K562 (cell line): ENCODE results near the gene RNPEP. TPM values are rescaled to one million over a fixed set of nuclear protein-coding genes. Genes with fewer than 3 reads are reported as not detected.

Source experiments
- ASH1L ChIP-seq: fragments of 450-650 bp; IDR thresholded peaks from 2 replicates; pipeline ENCODE4 v1.6.1; 2018; ENCODE audit warnings: borderline replicate concordance, mild to moderate bottlenecking, low read depth; ENCODE audit not compliant: partially characterized antibody
- E2F4 ChIP-seq: sonication (generic); formaldehyde crosslinking; IDR thresholded peaks from 2 replicates; pipeline ENCODE4 v1.8.0; 2022; ENCODE audit warnings: mild to moderate bottlenecking, low read depth, missing genetic modification reagents
- FOXJ2 ChIP-seq: fragments of 200-800 bp; sonication (Bioruptor generic); IDR thresholded peaks from 2 replicates; pipeline ENCODE4 v1.6.1; 2016; ENCODE audit warnings: missing genetic modification characterization, missing compliant biosample characterization
- GATA2 ChIP-seq: sonication (generic); formaldehyde crosslinking; IDR thresholded peaks from 2 replicates; pipeline ENCODE4 v1.4.0; 2020; ENCODE audit warnings: mild to moderate bottlenecking, missing genetic modification reagents
- IFI16 ChIP-seq: fragments of 250-450 bp; sonication (Bioruptor Pico); IDR thresholded peaks from 2 replicates; pipeline ENCODE4 v2.1.2; 2022; ENCODE audit warnings: mild to moderate bottlenecking, inconsistent platforms
- NFATC3 ChIP-seq: fragments of 450-650 bp; IDR thresholded peaks from 2 replicates; pipeline ENCODE4 v1.6.1; 2017; ENCODE audit warnings: mild to moderate bottlenecking
- NFE2 ChIP-seq: IDR thresholded peaks from 2 replicates; pipeline ENCODE4 v1.6.1; 2014; ENCODE audit warnings: antibody characterized with exemption, low read depth
- POLR2B ChIP-seq: fragments of 450-650 bp; IDR thresholded peaks from 2 replicates; pipeline ENCODE4 v1.6.1; 2018; ENCODE audit warnings: low read depth; ENCODE audit not compliant: partially characterized antibody
- PRMT5 ChIP-seq: sonication (generic); formaldehyde crosslinking; IDR thresholded peaks from 2 replicates; pipeline ENCODE4 v1.5.0; 2020; ENCODE audit warnings: missing genetic modification reagents
- RNF2 ChIP-seq: sonication (generic); IDR thresholded peaks from 2 replicates; pipeline ENCODE4 v1.6.1; 2016
- SRF ChIP-seq, 2 experiments: fragments of 250-450, 450-650 bp in 1 of 2; sonication (Bioruptor Pico) in 1 of 2; sonication (generic) in 1 of 2; formaldehyde crosslinking; IDR thresholded peaks; 2 replicates each; pipeline versions ENCODE4 v1.5.0 to v1.5.1; 2020 to 2022; ENCODE audit warnings: mild to moderate bottlenecking in 1 of 2, missing genetic modification reagents in 1 of 2
- TCFL5 ChIP-seq: fragments of 250-450 bp; sonication (Bioruptor Pico); conservative IDR thresholded peaks from 2 replicates; pipeline ENCODE4 v1.6.1; 2021; ENCODE audit warnings: mild to moderate bottlenecking, moderate library complexity, matching md5 sums
- TRIM28 ChIP-seq: fragments of 450-650 bp; IDR thresholded peaks from 2 replicates; pipeline ENCODE4 v1.6.1; 2017
- ZNF121 ChIP-seq: sonication (generic); formaldehyde crosslinking; conservative IDR thresholded peaks from 2 replicates; pipeline ENCODE4 v1.8.0; 2022; ENCODE audit warnings: missing genetic modification reagents
- polyA plus RNA-seq, 8 experiments: library from polyadenylated mRNA; depleted of rRNA in 4 of 8; stranded (reverse) in 5 of 8; unstranded in 3 of 8; fragments of >200 nt; fragmentation: Nextera tagmentation in 2 of 8; fragmentation: Illumina TruSeq in 1 of 8; extraction: Ambion mirVana in 2 of 8; extraction: Trizol in 1 of 8; gene quantifications; 2 replicates each; pipeline versions ENCODE4 v1.2.1 to v1.2.3, GENCODE V29; 2011 to 2014; ENCODE audit warnings: inconsistent platforms in 1 of 8, missing spikeins in 1 of 8
- total RNA-seq, 7 experiments: library from RNA; depleted of rRNA in 6 of 7; stranded (reverse); fragments of >200 nt in 6 of 7; fragmentation: Illumina TruSeq in 2 of 7; extraction: Trizol in 2 of 7; gene quantifications; 2 replicates each; pipeline versions ENCODE4 v1.2.1 to v1.2.3, GENCODE V29; 2011 to 2021; ENCODE audit warnings: low replicate concordance in 1 of 7
- TF ChIP-seq, protein P1 (sequence below), 2 experiments: fragments of 450-650 bp; IDR thresholded peaks; 2 replicates each; pipeline ENCODE4 v1.6.1; 2018; ENCODE audit warnings: mild to moderate bottlenecking in 2 of 2, low read depth in 1 of 2; ENCODE audit not compliant: partially characterized antibody in 2 of 2
- TF ChIP-seq, protein P2 (sequence below): fragments of 450-650 bp; formaldehyde crosslinking; IDR thresholded peaks from 2 replicates; pipeline ENCODE4 v1.4.0; 2020; ENCODE audit warnings: mild to moderate bottlenecking, moderate library complexity
- TF ChIP-seq, protein P3 (sequence below): fragments of 450-650 bp; formaldehyde crosslinking; IDR thresholded peaks from 2 replicates; pipeline ENCODE4 v1.4.0; 2020; ENCODE audit warnings: mild to moderate bottlenecking, moderate library complexity
- TF ChIP-seq, protein P4 (sequence below), 2 experiments: fragments of 200-800 bp in 1 of 2; sonication (Bioruptor generic) in 1 of 2; sonication (generic) in 1 of 2; formaldehyde crosslinking in 1 of 2; IDR thresholded peaks in 1 of 2; conservative IDR thresholded peaks in 1 of 2; 2 replicates each; pipeline versions ENCODE4 v1.5.0 to v1.6.1; 2016 to 2020; ENCODE audit warnings: missing compliant biosample characterization in 1 of 2, missing genetic modification characterization in 1 of 2, missing genetic modification reagents in 1 of 2
- TF ChIP-seq, protein P5 (sequence below): sonication (generic); formaldehyde crosslinking; IDR thresholded peaks from 2 replicates; pipeline ENCODE4 v1.8.0; 2022; ENCODE audit warnings: mild to moderate bottlenecking, missing genetic modification reagents

The RNPEP gene
- total and polyA plus RNA-seq, 9 of the 15 experiments (the other 6 are each of a cell fraction or from before 2014, with no cell fraction given), result 27.5 to 131 (median 63.4) TPM

DNA sequence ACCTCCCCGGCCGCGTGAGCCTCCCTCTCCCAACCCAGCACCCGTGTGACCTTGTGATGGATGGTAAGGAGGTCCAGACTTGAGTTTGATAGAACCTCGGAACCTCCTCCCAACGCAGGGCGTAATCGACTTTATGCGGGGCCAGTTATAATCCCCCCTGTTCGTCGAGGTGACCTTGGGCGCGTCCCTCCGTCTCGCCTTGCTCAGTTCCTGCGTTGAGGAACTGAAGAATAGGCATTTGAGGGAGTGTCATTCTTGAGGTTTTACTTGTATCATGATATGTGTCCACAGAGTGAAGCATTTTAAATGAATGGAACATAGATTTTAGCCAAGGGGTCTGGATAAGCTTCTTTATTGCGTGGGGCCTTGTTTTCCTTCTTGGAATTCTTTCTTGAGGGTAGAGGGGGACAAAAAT is 26.7 kb upstream of the RNPEP start (continued):
- TF ChIP-seq, protein P1, sequence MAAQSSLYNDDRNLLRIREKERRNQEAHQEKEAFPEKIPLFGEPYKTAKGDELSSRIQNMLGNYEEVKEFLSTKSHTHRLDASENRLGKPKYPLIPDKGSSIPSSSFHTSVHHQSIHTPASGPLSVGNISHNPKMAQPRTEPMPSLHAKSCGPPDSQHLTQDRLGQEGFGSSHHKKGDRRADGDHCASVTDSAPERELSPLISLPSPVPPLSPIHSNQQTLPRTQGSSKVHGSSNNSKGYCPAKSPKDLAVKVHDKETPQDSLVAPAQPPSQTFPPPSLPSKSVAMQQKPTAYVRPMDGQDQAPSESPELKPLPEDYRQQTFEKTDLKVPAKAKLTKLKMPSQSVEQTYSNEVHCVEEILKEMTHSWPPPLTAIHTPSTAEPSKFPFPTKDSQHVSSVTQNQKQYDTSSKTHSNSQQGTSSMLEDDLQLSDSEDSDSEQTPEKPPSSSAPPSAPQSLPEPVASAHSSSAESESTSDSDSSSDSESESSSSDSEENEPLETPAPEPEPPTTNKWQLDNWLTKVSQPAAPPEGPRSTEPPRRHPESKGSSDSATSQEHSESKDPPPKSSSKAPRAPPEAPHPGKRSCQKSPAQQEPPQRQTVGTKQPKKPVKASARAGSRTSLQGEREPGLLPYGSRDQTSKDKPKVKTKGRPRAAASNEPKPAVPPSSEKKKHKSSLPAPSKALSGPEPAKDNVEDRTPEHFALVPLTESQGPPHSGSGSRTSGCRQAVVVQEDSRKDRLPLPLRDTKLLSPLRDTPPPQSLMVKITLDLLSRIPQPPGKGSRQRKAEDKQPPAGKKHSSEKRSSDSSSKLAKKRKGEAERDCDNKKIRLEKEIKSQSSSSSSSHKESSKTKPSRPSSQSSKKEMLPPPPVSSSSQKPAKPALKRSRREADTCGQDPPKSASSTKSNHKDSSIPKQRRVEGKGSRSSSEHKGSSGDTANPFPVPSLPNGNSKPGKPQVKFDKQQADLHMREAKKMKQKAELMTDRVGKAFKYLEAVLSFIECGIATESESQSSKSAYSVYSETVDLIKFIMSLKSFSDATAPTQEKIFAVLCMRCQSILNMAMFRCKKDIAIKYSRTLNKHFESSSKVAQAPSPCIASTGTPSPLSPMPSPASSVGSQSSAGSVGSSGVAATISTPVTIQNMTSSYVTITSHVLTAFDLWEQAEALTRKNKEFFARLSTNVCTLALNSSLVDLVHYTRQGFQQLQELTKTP (IDR thresholded peaks at IDR 0.05; ENCODE audit: low read depth in 1 of 2, partially characterized antibody in 2 of 2), result peak in 1 of 2 experiments; percentile 66
- TF ChIP-seq PRMT5 (CRISPR knock-in tag), result no peak
- no peak for TF ChIP-seq GATA2 (CRISPR knock-in tag)
- TF ChIP-seq ASH1L, result no peak
- no peak for TF ChIP-seq IFI16
- TF ChIP-seq TRIM28, result no peak
- TF ChIP-seq, protein P2, sequence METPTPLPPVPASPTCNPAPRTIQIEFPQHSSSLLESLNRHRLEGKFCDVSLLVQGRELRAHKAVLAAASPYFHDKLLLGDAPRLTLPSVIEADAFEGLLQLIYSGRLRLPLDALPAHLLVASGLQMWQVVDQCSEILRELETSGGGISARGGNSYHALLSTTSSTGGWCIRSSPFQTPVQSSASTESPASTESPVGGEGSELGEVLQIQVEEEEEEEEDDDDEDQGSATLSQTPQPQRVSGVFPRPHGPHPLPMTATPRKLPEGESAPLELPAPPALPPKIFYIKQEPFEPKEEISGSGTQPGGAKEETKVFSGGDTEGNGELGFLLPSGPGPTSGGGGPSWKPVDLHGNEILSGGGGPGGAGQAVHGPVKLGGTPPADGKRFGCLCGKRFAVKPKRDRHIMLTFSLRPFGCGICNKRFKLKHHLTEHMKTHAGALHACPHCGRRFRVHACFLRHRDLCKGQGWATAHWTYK (CRISPR knock-in tag), result no peak
- no peak for TF ChIP-seq ZNF121 (CRISPR knock-in tag)
- TF ChIP-seq, protein P3, sequence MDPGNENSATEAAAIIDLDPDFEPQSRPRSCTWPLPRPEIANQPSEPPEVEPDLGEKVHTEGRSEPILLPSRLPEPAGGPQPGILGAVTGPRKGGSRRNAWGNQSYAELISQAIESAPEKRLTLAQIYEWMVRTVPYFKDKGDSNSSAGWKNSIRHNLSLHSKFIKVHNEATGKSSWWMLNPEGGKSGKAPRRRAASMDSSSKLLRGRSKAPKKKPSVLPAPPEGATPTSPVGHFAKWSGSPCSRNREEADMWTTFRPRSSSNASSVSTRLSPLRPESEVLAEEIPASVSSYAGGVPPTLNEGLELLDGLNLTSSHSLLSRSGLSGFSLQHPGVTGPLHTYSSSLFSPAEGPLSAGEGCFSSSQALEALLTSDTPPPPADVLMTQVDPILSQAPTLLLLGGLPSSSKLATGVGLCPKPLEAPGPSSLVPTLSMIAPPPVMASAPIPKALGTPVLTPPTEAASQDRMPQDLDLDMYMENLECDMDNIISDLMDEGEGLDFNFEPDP (CRISPR knock-in tag), result no peak
- no peak for TF ChIP-seq POLR2B
- TF ChIP-seq FOXJ2 (tag), result no peak
- no peak for TF ChIP-seq TCFL5 (CRISPR knock-in tag)
- TF ChIP-seq, protein P4, sequence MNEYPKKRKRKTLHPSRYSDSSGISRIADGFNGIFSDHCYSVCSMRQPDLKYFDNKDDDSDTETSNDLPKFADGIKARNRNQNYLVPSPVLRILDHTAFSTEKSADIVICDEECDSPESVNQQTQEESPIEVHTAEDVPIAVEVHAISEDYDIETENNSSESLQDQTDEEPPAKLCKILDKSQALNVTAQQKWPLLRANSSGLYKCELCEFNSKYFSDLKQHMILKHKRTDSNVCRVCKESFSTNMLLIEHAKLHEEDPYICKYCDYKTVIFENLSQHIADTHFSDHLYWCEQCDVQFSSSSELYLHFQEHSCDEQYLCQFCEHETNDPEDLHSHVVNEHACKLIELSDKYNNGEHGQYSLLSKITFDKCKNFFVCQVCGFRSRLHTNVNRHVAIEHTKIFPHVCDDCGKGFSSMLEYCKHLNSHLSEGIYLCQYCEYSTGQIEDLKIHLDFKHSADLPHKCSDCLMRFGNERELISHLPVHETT (CRISPR knock-in tag; conservative IDR thresholded peaks at IDR 0.05 in 1 of 2, IDR thresholded peaks at IDR 0.05 in 1 of 2), result no peak
- no peak for TF ChIP-seq RNF2
- TF ChIP-seq, protein P5, sequence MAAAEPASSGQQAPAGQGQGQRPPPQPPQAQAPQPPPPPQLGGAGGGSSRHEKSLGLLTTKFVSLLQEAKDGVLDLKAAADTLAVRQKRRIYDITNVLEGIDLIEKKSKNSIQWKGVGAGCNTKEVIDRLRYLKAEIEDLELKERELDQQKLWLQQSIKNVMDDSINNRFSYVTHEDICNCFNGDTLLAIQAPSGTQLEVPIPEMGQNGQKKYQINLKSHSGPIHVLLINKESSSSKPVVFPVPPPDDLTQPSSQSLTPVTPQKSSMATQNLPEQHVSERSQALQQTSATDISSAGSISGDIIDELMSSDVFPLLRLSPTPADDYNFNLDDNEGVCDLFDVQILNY (CRISPR knock-in tag), result no peak; the same call in none of the 2 replicates
- TF ChIP-seq E2F4 (CRISPR knock-in tag), result 0 out of 2 replicates have a peak, but pooled peaks have one; percentile 4
- TF ChIP-seq SRF (CRISPR knock-in tag; IDR thresholded peaks at IDR 0.05), result no peak
- no peak for TF ChIP-seq NFATC3
- TF ChIP-seq NFE2, result no peak
